Measurements from ENCODE around the gene CTIF.

DNA sequence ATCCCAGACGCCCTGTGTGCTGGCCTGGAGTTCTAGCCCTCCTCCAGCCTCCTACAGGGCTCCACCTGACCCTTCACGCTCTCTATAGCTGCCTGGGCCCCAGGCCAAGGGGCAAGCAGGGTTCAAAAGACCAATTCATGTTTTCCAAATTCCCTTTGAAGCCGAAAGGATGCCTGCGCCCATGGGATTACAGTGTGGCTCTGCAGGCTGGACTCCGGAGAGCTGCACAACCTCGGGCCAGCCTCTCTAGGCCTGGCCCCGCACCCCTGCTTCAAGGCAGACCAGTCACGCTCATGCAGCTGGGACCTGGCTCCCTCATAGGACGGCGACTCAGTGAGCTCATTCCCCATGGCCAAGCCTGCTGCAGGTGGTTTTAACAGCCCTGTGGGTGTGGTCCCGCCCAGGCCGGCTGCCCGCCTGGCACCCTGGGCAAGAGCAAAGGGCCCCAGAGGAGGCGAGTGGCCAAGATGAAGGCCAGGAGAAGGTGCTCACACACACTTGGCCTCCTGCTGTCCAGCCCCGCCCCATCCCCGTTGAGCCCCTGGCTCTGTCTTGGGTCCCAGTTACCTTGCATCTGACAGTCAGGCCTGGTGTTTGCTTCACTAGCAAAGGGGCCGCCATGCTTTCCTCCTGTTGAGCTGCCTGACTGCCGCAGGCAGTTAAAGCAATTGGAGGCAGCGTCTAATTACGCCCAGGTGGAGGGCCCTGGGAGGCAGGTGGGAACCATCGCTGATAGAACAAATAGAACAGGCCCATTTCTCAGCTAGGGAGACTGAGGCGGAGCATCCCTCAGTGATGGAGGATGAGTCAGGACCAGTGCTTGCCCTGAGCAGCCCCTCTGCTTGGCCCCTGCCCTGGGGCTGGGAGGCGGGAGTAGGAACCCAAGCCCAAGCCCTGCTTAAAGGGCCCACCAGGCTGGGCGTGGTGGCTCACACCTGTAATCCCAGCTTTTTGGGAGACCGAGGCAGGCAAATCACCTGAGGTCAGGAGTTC, 355.1 kb downstream of the CTIF start:
- TF ChIP-seq, protein P1, sequence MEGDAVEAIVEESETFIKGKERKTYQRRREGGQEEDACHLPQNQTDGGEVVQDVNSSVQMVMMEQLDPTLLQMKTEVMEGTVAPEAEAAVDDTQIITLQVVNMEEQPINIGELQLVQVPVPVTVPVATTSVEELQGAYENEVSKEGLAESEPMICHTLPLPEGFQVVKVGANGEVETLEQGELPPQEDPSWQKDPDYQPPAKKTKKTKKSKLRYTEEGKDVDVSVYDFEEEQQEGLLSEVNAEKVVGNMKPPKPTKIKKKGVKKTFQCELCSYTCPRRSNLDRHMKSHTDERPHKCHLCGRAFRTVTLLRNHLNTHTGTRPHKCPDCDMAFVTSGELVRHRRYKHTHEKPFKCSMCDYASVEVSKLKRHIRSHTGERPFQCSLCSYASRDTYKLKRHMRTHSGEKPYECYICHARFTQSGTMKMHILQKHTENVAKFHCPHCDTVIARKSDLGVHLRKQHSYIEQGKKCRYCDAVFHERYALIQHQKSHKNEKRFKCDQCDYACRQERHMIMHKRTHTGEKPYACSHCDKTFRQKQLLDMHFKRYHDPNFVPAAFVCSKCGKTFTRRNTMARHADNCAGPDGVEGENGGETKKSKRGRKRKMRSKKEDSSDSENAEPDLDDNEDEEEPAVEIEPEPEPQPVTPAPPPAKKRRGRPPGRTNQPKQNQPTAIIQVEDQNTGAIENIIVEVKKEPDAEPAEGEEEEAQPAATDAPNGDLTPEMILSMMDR (IDR thresholded peaks at IDR 0.05; ENCODE audit: low read depth, low read length), result no peak
- no peak for TF ChIP-seq EZH2phosphoT487 (IDR thresholded peaks at IDR 0.05; ENCODE audit: low read depth)
